HCT116 (cell line): Measurements from ENCODE around the gene ELP6. TPM values are rescaled to one million over a fixed set of nuclear protein-coding genes. Genes with fewer than 3 reads are reported as not detected.

Experiments used
- ATAC-seq: fragments of 200-7000 bp; cut with Tn5 transposase; 2 replicates; pipeline ENCODE4 v1.9.1; 2020; ENCODE audit warnings: mild to moderate bottlenecking, moderate library complexity
- BruUV-seq: library from RNA; stranded (reverse); fragments of 400-500 nt; replicated peaks from 2 replicates; lab custom pipeline; 2021; lab: Mats Ljungman, UMichigan
- CTCF ChIA-PET: fragments of 300-600 bp; sonication (Branson Sonifier 250); formaldehyde crosslinking; loops from one replicate; lab custom pipeline; 2021; ENCODE audit warnings: antibody characterized with exemption; lab: Charles Lee
- POLR2A ChIA-PET: fragments of 300-600, 350-600 bp; sonication (Branson Sonifier 250); formaldehyde crosslinking; loops from one replicate; lab custom pipeline; 2021; ENCODE audit warnings: antibody characterized with exemption; lab: Charles Lee
- RAD21 ChIA-PET, 2 experiments: fragments of 300-600 bp; sonication (Branson Sonifier 250); formaldehyde crosslinking; loops; one replicate each; lab custom pipeline; 2023; ENCODE audit warnings: low total read pairs in 2 of 2; ENCODE audit not compliant: uncharacterized antibody in 2 of 2, unreplicated experiment in 2 of 2, low non-redundant PET in 1 of 2; lab: Charles Lee
- DNase-seq: peaks from one replicate; pipeline ENCODE4 v3.0.0-alpha.2; 2010; ENCODE audit warnings: low read depth, low spot score
- H2AFZ ChIP-seq: fragments of 200-600 bp; shearing (Covaris generic), sonication (generic); 2 replicates; pipeline ENCODE4 v1.6.1; 2017; ENCODE audit warnings: low read depth, mixed run types, mixed read lengths, antibody characterized with exemption, low read length; ENCODE audit not compliant: poor library complexity, severe bottlenecking
- H3K27ac ChIP-seq: 2 replicates; pipeline ENCODE4 v1.5.1; 2012; ENCODE audit warnings: low read depth, low read length
- H3K27me3 ChIP-seq: fragments of 200-600 bp; sonication (generic); 2 replicates; pipeline ENCODE4 v1.6.1; 2016; ENCODE audit warnings: mixed run types, low read length, mixed read lengths; ENCODE audit not compliant: insufficient read depth
- H3K36me3 ChIP-seq, 2 experiments: fragments of 200-500 bp in 1 of 2; fragments of 200-600 bp in 1 of 2; sonication (Bioruptor generic) in 1 of 2; sonication (generic) in 1 of 2; 2 replicates each; pipeline versions ENCODE4 v1.5.1 to v1.6.1; 2014 to 2016; ENCODE audit warnings: low read length in 2 of 2, inconsistent platforms in 1 of 2, mixed read lengths in 1 of 2, mixed run types in 1 of 2; ENCODE audit not compliant: insufficient read depth in 2 of 2, control insufficient read depth in 1 of 2
- H3K4me1 ChIP-seq, 2 experiments: fragments of 200-600 bp in 1 of 2; sonication (generic) in 1 of 2; 2 replicates each; pipeline versions ENCODE4 v1.5.1 to v1.6.1; 2012 to 2017; ENCODE audit warnings: low read length in 2 of 2, inconsistent platforms in 1 of 2, mild to moderate bottlenecking in 1 of 2, mixed read lengths in 1 of 2, mixed run types in 1 of 2, moderate library complexity in 1 of 2; ENCODE audit not compliant: insufficient read depth in 2 of 2, control insufficient read depth in 1 of 2
- H3K4me2 ChIP-seq: fragments of 200-600 bp; sonication (generic); 2 replicates; pipeline ENCODE4 v1.6.1; 2017; ENCODE audit warnings: mixed run types, low read length, mixed read lengths
- H3K4me3 ChIP-seq, 2 experiments: fragments of 200-600 bp in 1 of 2; sonication (generic) in 1 of 2; replicated peaks in 1 of 2; 2 replicates each; pipeline ENCODE4 v1.5.1; 2011 to 2016; ENCODE audit warnings: low read length in 2 of 2, control low read depth in 1 of 2, low read depth in 1 of 2, mild to moderate bottlenecking in 1 of 2, mixed read lengths in 1 of 2, mixed run types in 1 of 2
- H3K79me2 ChIP-seq: fragments of 200-600 bp; sonication (generic); 2 replicates; pipeline ENCODE4 v1.6.1; 2017; ENCODE audit warnings: mild to moderate bottlenecking, mixed run types, low read length, moderate library complexity, mixed read lengths; ENCODE audit not compliant: insufficient read depth
- H3K9ac ChIP-seq: fragments of 200-600 bp; sonication (generic); 2 replicates; pipeline ENCODE4 v1.6.1; 2016; ENCODE audit warnings: low read length, mixed read lengths
- H3K9me2 ChIP-seq: fragments of 200-600 bp; sonication (generic), shearing (Covaris generic); 2 replicates; pipeline ENCODE4 v1.6.1; 2017; ENCODE audit warnings: mixed run types, mild to moderate bottlenecking, moderate library complexity; ENCODE audit not compliant: insufficient read depth
- H3K9me3 ChIP-seq, 2 experiments: fragments of 200-500 bp in 1 of 2; fragments of 200-600 bp in 1 of 2; sonication (Bioruptor generic) in 1 of 2; sonication (generic) in 1 of 2; 2 replicates each; pipeline ENCODE4 v1.6.1; 2014 to 2017; ENCODE audit warnings: low read length in 2 of 2, mixed read lengths in 2 of 2, inconsistent platforms in 1 of 2, low read depth in 1 of 2, mild to moderate bottlenecking in 1 of 2, mixed run types in 1 of 2, moderate library complexity in 1 of 2; ENCODE audit not compliant: control insufficient read depth in 1 of 2, insufficient read depth in 1 of 2
- H4K20me1 ChIP-seq: fragments of 200-600 bp; sonication (generic), shearing (Covaris generic); 2 replicates; pipeline ENCODE4 v1.6.1; 2017; ENCODE audit warnings: mixed run types, mild to moderate bottlenecking, moderate library complexity; ENCODE audit not compliant: insufficient read depth
- ATF3 ChIP-seq: IDR thresholded peaks from 2 replicates; pipeline ENCODE4 v1.6.1; 2012
- CBX3 ChIP-seq: IDR thresholded peaks from 2 replicates; pipeline ENCODE4 v1.6.1; 2012; ENCODE audit warnings: low read depth
- CEBPB ChIP-seq: IDR thresholded peaks from 2 replicates; pipeline ENCODE4 v1.6.1; 2012; ENCODE audit warnings: low read depth
- EZH2phosphoT487 ChIP-seq: fragments of 200-600 bp; IDR thresholded peaks from 2 replicates; pipeline ENCODE4 v1.6.1; 2018; ENCODE audit warnings: antibody characterized with exemption, borderline replicate concordance
- POLR2AphosphoS5 ChIP-seq: IDR thresholded peaks from 2 replicates; pipeline ENCODE4 v1.6.1; 2011; ENCODE audit warnings: mild to moderate bottlenecking, low read depth, low read length, moderate library complexity
- RAD21 ChIP-seq: IDR thresholded peaks from 2 replicates; pipeline ENCODE4 v1.6.1; 2012; ENCODE audit warnings: low read depth, mild to moderate bottlenecking
- SIN3A ChIP-seq: IDR thresholded peaks from 2 replicates; pipeline ENCODE4 v1.6.1; 2012; ENCODE audit warnings: low read depth
- SRF ChIP-seq: IDR thresholded peaks from 2 replicates; pipeline ENCODE4 v1.6.1; 2012; ENCODE audit warnings: low read depth
- ZBTB33 ChIP-seq: IDR thresholded peaks from 2 replicates; pipeline ENCODE4 v1.6.1; 2011; ENCODE audit warnings: mild to moderate bottlenecking, low read length, moderate library complexity; ENCODE audit not compliant: insufficient replicate concordance; ENCODE audit errors: extremely low read depth
- intact Hi-C: fragments of 100-400 bp; cut with micrococcal nuclease; formaldehyde crosslinking; loops from 2 replicates; pipeline ENCODE4 v1.10.0; 2022
- total RNA-seq: library from RNA; stranded (reverse); gene quantifications from one replicate; pipeline ENCODE4 v1.2.1, GENCODE V29; 2021; ENCODE audit not compliant: unreplicated experiment

ELP6 gene
- total RNA-seq, 1 experiment from 2014 or later = 38.8 TPM

GRCh38 chr3:47475029-47475569, 38.4 kb downstream of the ELP6 start (continued):
- no peak for TF ChIP-seq ZBTB33
- no peak for TF ChIP-seq CEBPB
- no peak for TF ChIP-seq CBX3
- TF ChIP-seq EZH2phosphoT487 = no peak
- TF ChIP-seq RAD21 = no peak
- TF ChIP-seq SRF = no peak
- TF ChIP-seq ATF3 = no peak

GRCh38 chr3:47473391-47473790, 40.1 kb downstream of the ELP6 start:
- H3K9me3 ChIP-seq = no peaks in the 10 kb centered on the region
- intact Hi-C loops = no loop called here
- no peak for TF ChIP-seq POLR2AphosphoS5
- TF ChIP-seq SIN3A = no peak
- no peak for TF ChIP-seq CBX3
- TF ChIP-seq, all 23 proteins: peak for 0
- ChIA-PET POLR2A (no interaction called here), CTCF (interaction anchor here (0.6 kb wide), 1 partner anchor 600 kb away, joined by 4 read pairs; no protein-coding TSS in a partner anchor), RAD21 (no interaction called here)
- no peaks in the 10 kb centered on the region for H3K27me3 ChIP-seq
- peaks cover 63% of the 10 kb centered on the region for H3K79me2 ChIP-seq
- H3K9ac ChIP-seq = no peak overlapping the region
- no peaks in the 10 kb centered on the region; the same call in 1 of the 2 replicates for H4K20me1 ChIP-seq
- DNase-seq (no peak), ATAC-seq (no peak)
- no peak overlapping the region for H3K4me2 ChIP-seq
- no peaks in the 10 kb centered on the region for H3K9me2 ChIP-seq
- no peaks in the 10 kb centered on the region for H3K36me3 ChIP-seq
- no TSS peak for BruUV-seq
- H3K4me1 ChIP-seq = peaks cover 2 to 17% of the 10 kb centered on the region in 2 experiments; a peak in 1 of 4 replicates
- no peak overlapping the region for H3K4me3 ChIP-seq
- H3K27ac ChIP-seq = no peak overlapping the region
- no peak overlapping the region for H2AFZ ChIP-seq
